Heart left ventricle (tissue), 16 donors: ENCODE results near the gene SNX11. TPM values are rescaled to one million over a fixed set of nuclear protein-coding genes. Genes with fewer than 3 reads are reported as not detected.

Experiments used
- ATAC-seq, 4 donors: fragments of 200-7000 bp; cut with Tn5 transposase; one replicate each; pipeline ENCODE4 v1.9.1; 2020 to 2022; ENCODE audit warnings: moderate library complexity in 4 of 4, mild to moderate bottlenecking in 3 of 4, moderate number of reproducible peaks in 1 of 4
- DNase-seq, 5 donors: peaks; one replicate each; pipeline ENCODE4 v3.0.0-alpha.2; 2020
- H3K27ac ChIP-seq, 12 donors: fragments of 200-600 bp; sonication (generic) in 4 of 12; one replicate each; pipeline versions ENCODE4 v1.5.0 to v1.8.0; 2016 to 2022; ENCODE audit warnings: mild to moderate bottlenecking in 2 of 12
- H3K27me3 ChIP-seq, 9 donors: fragments of 200-600 bp; sonication (generic) in 2 of 9; one replicate each; pipeline versions ENCODE4 v1.5.1 to v1.8.0; 2016 to 2022; ENCODE audit warnings: mild to moderate bottlenecking in 3 of 9
- H3K36me3 ChIP-seq, 9 donors: fragments of 200-600 bp; sonication (generic) in 2 of 9; one replicate each; pipeline versions ENCODE4 v1.5.0 to v1.8.0; 2018 to 2022; ENCODE audit warnings: mild to moderate bottlenecking in 2 of 9
- H3K4me1 ChIP-seq, 12 donors: fragments of 200-600 bp; sonication (generic) in 4 of 12; one replicate each; pipeline versions ENCODE4 v1.5.0 to v1.8.0; 2016 to 2022; ENCODE audit warnings: mild to moderate bottlenecking in 3 of 12
- H3K4me3 ChIP-seq, 12 donors: fragments of 200-600 bp; sonication (generic) in 4 of 12; one replicate each; pipeline versions ENCODE4 v1.5.0 to v1.8.0; 2017 to 2022; ENCODE audit warnings: mild to moderate bottlenecking in 9 of 12, moderate library complexity in 4 of 12
- H3K9me3 ChIP-seq, 12 donors: fragments of 200-600 bp; sonication (generic) in 4 of 12; one replicate each; pipeline versions ENCODE4 v1.5.0 to v1.8.0; 2016 to 2022; ENCODE audit warnings: mild to moderate bottlenecking in 1 of 12
- CTCF ChIP-seq, 12 donors: fragments of 200-600 bp; sonication (generic) in 4 of 12; IDR thresholded peaks; one replicate each; pipeline versions ENCODE4 v1.5.0 to v1.8.0; 2018 to 2022; ENCODE audit warnings: antibody characterized with exemption in 12 of 12, mild to moderate bottlenecking in 5 of 12
- POLR2A ChIP-seq, 2 donors: fragments of 450-650 bp; IDR thresholded peaks; one replicate each; pipeline ENCODE4 v1.6.1; 2017; ENCODE audit warnings: antibody characterized with exemption in 2 of 2, mild to moderate bottlenecking in 2 of 2, moderate library complexity in 2 of 2
- WGBS, 4 donors: extraction: QIAGEN DNeasy Blood & Tissue Kit in 2 of 4; methylation state at CpG; one replicate each; pipeline versions ENCODE4 v1.1.5 to v1.1.7; 2013 to 2018; 5-methylcytosine and 5-hydroxymethylcytosine counted together
- intact Hi-C, 10 donors: fragments of 100-400 bp; cut with DNase I; formaldehyde crosslinking; loops; one replicate each; pipeline versions ENCODE4 v1.11.1 to v1.14.2; 2022
- polyA plus RNA-seq, 2 donors: library from polyadenylated mRNA; stranded (reverse); fragments of 200-250 nt; gene quantifications; one replicate each; pipeline ENCODE4 v1.2.3, GENCODE V29; 2013
- total RNA-seq, 9 donors: library from RNA; depleted of rRNA in 2 of 9; stranded (reverse); fragments of >200 nt in 2 of 9; fragmentation: NEBNext Ultra II Directional in 3 of 9; extraction: Animal tissue kit (Norgen Biotek cat#: 25700) in 3 of 9; gene quantifications; one replicate each; pipeline versions ENCODE4 v1.1.0 to v1.2.4, GENCODE V29; 2016 to 2023
- donor health status: ischemic (EF 13 %, LVEDD 7.1; RV severe dilation, severe dysfunction).
- donor health status: healthy with polysubstance abuse.
- donor health status: DM: no; HTN: yes; CAD: no.
- donor health status: DM: no; HTN: no; CAD: no.
- donor health status: ischemic (EF 25% LVEDD 6.9; RV normal size, moderate dysfunction).
- donor health status: ischemic (EF 25% LVEDD 5.7; RV mildly dilated, moderate dysfunction).
- donor health status: healthy.
- donor health status: DM: yes; HTN: yes; CAD: no.
- donor health status: ischemic (EF 35%, LVEDD 5.7; RV mildly dilated, moderate dysfunction).
- donor health status: nonischemic (EF 11% LVEDD 7.7; RV severe dilation, severe dysfunction).
- donor health status: DM: yes; HTN: yes; CAD: no.
- donor health status: PGD.
- donor health status: ischemic (EF 29% LVEDD 5.4; RV normal size, mild dysfunction).
- donor health status: nonischemic (EF 23%, LVEDD 6.1; RV moderate dilation, normal function).

Gene SNX11
- total and polyA plus RNA-seq, 11 donors = 5.2 to 30.8 (median 11.3) TPM

- peaks cover 0 to 3% (median 0%) of the 10 kb centered on the region in 12 donors for H3K4me1 ChIP-seq
- no peak overlapping the region for H3K4me3 ChIP-seq
- 94 to 99% (median 96%) methylated on average over 4 of the region's 4 CpGs for WGBS, 4 donors
- H3K9me3 ChIP-seq = no peaks in the 10 kb centered on the region
- peaks cover 0 to 76% (median 50%) of the 10 kb centered on the region in 9 donors for H3K36me3 ChIP-seq
- no peaks in the 10 kb centered on the region for H3K27me3 ChIP-seq
- ATAC-seq = no peak
- intact Hi-C loops = no loop called here
- H3K27ac ChIP-seq = no peak overlapping the region
- DNase-seq = no peak
- TF ChIP-seq POLR2A (IDR thresholded peaks at IDR 0.05) (no peak), CTCF (IDR thresholded peaks at IDR 0.05) (no peak)
Measured at GRCh38 chr17:48123776-48124388, 16.3 kb downstream of the SNX11 start.

DNA sequence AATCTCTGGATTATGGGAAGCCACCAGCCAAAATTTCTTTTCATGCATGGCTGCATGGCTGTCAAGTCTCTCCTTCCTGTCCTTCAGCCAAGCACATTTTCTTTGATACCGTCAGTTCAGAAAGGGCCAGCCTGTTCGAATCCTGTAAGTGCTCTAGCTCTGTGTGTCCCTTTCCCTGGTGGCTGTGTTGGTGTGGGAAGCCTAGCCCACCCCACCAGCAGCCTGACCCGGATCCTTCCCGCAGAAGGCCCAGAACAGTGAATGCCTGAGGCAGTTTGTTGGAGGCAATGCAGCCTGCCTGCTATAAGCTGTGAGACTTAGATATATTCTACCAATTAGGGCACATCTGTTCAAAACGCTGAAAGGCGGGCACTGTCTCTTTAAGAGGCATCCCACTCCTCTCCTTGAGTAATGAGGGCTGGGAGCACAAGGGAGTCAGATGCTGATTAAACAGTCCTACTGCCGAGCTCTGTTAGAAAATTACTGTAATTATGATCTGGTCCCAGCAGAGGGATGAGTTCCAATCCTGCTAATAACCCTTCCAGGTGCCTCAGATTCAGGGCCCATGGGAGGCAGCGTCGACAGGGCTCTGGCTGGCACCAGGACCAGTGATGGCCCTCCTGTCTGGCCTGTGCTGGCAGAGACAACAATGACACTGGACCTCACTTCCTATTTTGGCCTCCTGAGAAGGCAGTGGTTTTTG lies 18.4 kb downstream of the SNX11 start:
- 62 to 74% (median 69%) methylated on average over 9 of the region's 9 CpGs for WGBS, 4 donors
- H3K36me3 ChIP-seq = peaks cover 0 to 60% (median 34%) of the 10 kb centered on the region in 9 donors
- ATAC-seq = no peak
- H3K27me3 ChIP-seq = no peaks in the 10 kb centered on the region
- intact Hi-C loops = loop anchor here in 4 of 10 donors (5.0 kb wide), 1 partner anchor 49 kb away; no protein-coding TSS in a partner anchor
- H3K4me1 ChIP-seq = peaks cover 0 to 3% (median 0%) of the 10 kb centered on the region in 12 donors
- no peaks in the 10 kb centered on the region for H3K9me3 ChIP-seq
- DNase-seq = no peak
- H3K4me3 ChIP-seq = no peak overlapping the region
- TF ChIP-seq POLR2A (IDR thresholded peaks at IDR 0.05) (no peak), CTCF (IDR thresholded peaks at IDR 0.05) (no peak)
- no peak overlapping the region for H3K27ac ChIP-seq

- intact Hi-C loops = loop anchor here in 4 of 10 donors (5.0 kb wide), 1 partner anchor 49 kb away; no protein-coding TSS in a partner anchor
- no peak overlapping the region for H3K4me3 ChIP-seq
- peaks cover 0 to 55% (median 29%) of the 10 kb centered on the region in 9 donors for H3K36me3 ChIP-seq
- no peaks in the 10 kb centered on the region for H3K27me3 ChIP-seq
- no peak for ATAC-seq
- no peak for DNase-seq
- H3K4me1 ChIP-seq = peaks cover 0 to 5% (median 0%) of the 10 kb centered on the region in 12 donors
- H3K27ac ChIP-seq = no peak overlapping the region
- H3K9me3 ChIP-seq = no peaks in the 10 kb centered on the region
- TF ChIP-seq POLR2A (IDR thresholded peaks at IDR 0.05) (no peak), CTCF (IDR thresholded peaks at IDR 0.05) (no peak)
- WGBS, 4 donors = 72 to 86% (median 81%) methylated on average over 7 of the region's 7 CpGs
Measured at GRCh38 chr17:48126532-48126850, 18.9 kb downstream of the SNX11 start.

GRCh38 chr17:48127371-48128051 lies 19.9 kb downstream of the SNX11 start:
- no peak for ATAC-seq
- H3K36me3 ChIP-seq = peaks cover 0 to 44% (median 19%) of the 10 kb centered on the region in 9 donors
- no peaks in the 10 kb centered on the region for H3K27me3 ChIP-seq
- no peak for DNase-seq
- no peaks in the 10 kb centered on the region for H3K9me3 ChIP-seq
- WGBS, 4 donors = 73 to 84% (median 79%) methylated on average over 3 to 9 of the region's 9 CpGs
- H3K4me3 ChIP-seq = no peak overlapping the region
- H3K27ac ChIP-seq = no peak overlapping the region
- TF ChIP-seq POLR2A (IDR thresholded peaks at IDR 0.05) = no peak
- no peak for TF ChIP-seq CTCF (IDR thresholded peaks at IDR 0.05)
- intact Hi-C loops = loop anchor here in 4 of 10 donors (5.0 kb wide), 1 partner anchor 50 kb away; no protein-coding TSS in a partner anchor
- H3K4me1 ChIP-seq = peaks cover 0 to 7% (median 0%) of the 10 kb centered on the region in 12 donors
